ENCODE measurements around the gene PYHIN1. TPM values are rescaled to one million over a fixed set of nuclear protein-coding genes. Genes with fewer than 3 reads are reported as not detected.

PYHIN1 gene
- total and polyA plus RNA-seq, 2 of the 8 experiments (the other 6 are each of a cell fraction or from before 2014, with no cell fraction given) = not detected

GRCh38 chr1:158941317-158941716, 10.0 kb downstream of the PYHIN1 start (continued):
- no peak for TF ChIP-seq KDM1A (IDR thresholded peaks at IDR 0.05; ENCODE audit: borderline replicate concordance, low read length)

All from H1 (cell line).